ENCODE measurements around the gene ECI1.
"Not testable (repeated sequence)": the region's sequence is repeated elsewhere in the genome, so short reads cannot be mapped to it uniquely, and the experiment has no call there.

ECI1 gene

DNA sequence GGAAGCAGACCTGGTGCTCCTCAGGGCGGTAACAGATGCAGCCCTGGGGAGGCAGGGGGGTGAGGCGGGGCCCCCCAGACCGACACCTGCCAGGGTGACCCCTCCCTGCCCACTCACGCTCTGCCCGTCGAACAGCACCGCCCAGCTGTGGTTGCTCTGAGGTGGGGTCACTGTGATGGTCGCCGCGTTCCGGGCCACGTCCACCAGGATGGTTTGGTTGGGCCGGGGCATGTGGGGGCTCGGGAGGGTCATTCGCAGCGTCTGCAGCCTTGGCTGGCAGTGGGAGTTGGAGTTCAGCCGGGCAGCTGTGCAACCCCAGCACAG, 41.4 kb downstream of the ECI1 start:
- DNase-seq = no peak

DNA sequence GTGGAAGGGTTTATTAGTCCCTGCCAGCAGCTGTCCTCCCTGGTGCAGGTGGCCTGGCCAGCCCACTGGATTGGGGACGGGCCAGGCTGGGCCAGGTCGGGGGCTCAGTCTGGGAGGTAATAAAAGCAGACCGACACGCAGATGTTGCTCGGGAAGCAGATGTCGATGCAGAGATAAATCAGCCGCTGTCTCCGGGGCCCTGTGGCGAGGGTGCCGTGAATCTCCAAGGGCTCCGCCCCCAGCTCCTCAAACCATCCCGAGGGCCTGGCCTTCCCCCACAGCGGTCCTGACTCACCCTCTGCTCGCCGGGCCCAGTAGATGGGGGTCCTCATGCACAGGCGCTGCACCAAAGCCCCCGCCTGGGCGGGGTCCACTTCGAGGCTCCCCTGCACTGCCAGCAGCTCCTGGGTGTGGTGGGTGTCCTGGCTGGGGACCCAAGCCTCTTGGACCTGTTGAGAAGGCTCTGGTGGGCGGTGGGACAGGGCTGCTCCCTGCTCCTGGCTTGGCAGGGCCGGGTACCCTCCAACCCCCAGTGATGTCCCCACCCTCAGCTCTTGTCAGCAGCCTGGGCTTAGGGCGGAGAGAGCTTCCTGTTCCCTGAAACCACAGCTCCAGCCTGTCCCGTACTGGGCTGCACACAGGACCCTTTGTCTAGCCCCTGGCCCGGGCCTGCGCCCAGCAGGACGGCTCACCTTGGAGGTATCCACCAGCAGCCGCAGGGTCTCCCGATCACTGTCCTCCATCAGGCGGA, 42.0 kb downstream of the ECI1 start:
- no peak for DNase-seq

DNA sequence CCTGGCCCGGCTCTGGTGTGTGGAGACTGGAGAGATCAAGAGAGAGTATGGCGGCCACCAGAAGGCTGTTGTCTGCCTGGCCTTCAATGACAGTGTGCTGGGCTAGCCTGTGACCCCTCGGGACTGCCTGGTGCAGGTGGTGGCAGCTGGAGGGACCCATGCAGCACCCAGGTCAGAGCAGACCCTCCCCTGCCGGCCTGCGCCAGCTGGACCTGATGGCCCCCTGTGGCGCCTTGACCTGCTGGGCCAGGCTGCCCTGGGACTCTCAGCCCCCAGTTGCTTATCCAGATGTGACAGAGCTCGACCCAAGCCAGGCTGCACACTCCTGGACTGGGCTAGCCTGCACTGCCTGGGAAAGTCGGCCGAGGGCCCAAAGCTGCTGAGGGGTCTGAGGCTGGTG, 42.6 kb downstream of the ECI1 start:
- DNase-seq = no peak

DNA sequence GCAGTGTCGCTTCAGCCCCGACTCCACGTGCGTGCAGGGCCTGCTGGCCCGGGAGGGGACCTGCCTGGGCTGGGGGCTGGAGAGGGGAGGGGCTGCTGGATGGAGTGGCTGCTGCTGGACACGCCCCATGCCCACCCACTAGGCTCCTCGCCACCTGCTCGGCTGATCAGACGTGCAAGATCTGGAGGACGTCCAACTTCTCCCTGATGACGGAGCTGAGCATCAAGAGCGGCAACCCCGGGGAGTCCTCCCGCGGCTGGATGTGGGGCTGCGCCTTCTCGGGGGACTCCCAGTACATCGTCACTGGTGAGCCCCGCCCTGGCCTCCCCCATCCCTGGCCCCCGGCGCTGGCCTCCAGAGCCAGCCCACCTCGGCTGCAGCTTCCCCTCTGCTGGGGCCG, 43.1 kb downstream of the ECI1 start:
- no peak for DNase-seq

DNA sequence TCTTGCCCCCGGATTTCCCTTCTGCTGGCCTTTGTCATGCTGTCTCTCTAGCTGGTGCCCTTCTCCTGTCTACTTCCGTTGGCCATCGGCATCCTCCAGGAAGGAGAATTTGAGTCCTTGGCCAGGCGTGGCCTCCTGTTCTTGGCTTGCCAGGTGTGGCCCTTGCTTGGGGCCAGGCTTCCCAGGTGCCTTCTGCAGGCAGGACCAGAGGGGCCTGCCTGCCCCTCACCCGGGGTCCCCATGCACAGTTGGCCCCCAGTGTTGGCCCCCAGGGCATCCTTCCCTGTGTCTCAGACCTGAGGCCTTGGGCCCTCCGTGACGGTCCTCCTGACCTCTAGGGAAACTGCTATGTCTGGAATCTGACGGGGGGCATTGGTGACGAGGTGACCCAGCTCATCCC, 43.5 kb downstream of the ECI1 start:
- DNase-seq = no peak

DNA sequence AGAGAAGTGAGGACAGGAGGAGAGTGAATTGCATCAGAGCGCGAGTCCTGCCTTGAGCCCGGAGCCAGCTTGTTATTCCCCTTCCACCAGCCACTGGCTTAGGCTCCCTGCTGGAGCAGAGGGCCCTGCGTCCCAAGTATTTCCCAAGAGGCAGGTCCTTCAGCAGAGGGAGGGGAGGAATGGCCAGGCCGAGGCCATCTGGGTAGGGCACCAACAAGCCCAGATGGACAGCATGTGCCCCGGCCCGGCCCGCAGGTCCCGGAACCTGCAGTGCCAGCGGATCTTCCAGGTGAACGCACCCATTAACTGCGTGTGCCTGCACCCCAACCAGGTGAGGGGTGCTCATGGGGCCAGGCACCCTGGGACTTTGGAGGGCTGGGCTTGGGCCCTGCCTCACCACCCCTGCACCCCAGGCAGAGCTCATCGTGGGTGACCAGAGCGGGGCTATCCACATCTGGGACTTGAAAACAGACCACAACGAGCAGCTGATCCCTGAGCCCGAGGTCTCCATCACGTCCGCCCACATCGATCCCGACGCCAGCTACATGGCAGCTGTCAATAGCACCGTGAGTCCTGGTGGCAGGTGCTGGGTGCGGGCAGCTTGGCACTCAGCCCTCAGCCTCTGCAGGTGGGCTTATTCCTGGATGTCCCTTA, 44.5 kb downstream of the ECI1 start:
- peak; percentile 25 for DNase-seq

DNA sequence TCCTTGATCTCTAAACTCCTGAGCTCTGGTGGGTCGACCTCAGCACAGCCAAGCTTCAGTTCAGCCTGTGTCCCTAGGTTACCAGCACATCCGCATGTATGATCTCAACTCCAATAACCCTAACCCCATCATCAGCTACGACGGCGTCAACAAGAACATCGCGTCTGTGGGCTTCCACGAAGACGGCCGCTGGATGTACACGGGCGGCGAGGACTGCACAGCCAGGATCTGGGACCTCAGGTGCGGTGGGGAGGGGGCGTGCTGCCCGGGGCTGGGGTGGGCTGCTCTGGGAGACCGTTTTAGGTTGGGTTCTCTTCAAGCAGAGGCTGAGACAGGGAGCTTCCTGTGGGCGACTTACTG, 45.0 kb downstream of the ECI1 start:
- no peak for DNase-seq

DNA sequence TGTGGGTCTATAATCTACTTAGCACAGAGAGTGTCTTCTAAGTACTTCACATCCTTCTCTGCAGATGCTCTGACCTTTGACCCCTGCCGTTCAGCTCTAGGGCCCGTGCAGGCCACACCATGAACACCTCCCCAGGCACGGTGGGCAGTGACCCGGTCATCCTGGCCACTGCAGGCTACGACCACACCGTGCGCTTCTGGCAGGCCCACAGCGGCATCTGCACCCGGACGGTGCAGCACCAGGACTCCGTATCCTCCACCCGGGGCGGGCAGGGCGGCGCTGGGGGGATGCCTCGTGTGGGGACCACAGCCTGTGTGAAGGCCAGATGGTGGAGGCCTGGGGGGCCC, 45.4 kb downstream of the ECI1 start:
- no peak for DNase-seq

DNA sequence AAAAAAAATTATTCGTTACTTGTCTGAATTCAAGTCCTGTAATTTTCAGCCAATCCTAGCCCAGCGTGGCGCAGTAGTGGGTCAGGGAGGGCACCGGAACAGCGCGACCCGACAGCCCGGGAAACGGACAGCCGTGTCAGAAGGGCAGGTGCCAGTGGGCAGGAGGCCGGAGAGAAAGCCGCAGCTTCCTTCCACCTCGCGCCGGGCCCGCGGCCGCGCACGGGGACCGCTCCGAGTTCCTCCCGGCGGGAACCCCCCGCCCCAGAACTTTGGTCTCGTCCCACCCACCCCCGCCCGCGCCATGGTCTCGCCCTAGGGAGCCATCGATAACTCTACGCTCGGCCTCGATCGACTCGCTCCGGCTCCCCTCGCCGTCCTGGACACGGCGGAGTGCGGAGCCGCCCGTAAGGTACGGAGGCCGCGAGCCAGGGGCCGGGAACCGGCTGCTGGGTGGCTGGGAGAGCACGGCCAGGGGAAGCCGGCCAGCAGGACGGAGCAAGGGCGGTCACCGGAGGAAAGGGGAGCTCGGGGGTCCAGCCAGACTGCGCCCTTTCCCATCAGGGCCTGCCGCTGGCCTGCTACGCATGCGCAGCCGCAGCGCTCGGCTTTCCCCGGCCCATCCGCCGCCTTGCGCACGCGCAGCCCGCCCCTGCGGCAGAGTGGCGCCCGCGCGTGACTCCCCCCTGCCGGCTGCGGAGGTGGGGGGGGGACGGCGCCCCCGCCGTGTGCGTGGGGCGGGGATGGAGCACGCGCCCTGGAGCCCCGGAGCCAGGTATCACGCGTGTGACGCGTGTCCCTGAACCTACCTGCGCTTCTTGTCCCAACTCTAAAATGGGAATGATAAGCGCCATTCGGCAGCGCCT, 46.1 kb downstream of the ECI1 start, which contains the start of gene MLST8:
MLST8 (plus strand) TSS at position 351 of the 863 bp plus-strand sequence. CDS start 632 bp downstream, outside the sequence.
- peak; percentile 83 for DNase-seq

DNA sequence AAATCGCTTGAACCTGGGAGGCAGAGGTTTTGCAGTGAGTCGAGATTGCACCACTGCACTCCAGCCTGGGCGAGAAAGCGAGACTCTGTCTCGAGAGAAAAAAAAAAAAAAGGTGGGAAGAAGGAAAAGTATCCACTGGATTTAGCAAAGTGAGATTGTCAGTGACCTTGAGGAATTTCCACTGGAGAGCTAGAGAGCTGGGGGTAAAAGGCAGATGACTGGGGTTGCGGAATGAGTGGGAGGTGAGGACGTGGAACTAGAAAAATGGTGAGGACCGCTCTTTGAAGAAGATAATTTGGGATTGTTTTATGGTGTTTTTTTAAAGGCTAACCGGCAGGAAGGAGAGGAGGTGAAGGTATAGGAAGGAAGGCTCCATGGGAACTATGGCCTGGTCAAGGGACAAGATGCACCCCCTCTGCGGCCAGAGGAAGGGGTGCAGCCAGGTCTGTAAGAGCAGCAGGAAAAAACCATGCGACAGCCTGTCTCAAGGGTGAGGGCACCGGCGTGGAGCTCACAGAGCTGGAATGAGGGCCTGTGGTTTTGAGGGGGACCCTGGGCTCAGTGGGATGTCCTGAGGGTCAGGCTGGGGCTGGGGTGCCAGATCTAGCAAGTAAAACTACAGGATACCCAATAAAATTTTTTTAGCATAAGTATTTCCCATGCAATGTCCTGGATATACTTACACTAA, 46.8 kb downstream of the ECI1 start:
- no peak for DNase-seq

DNA sequence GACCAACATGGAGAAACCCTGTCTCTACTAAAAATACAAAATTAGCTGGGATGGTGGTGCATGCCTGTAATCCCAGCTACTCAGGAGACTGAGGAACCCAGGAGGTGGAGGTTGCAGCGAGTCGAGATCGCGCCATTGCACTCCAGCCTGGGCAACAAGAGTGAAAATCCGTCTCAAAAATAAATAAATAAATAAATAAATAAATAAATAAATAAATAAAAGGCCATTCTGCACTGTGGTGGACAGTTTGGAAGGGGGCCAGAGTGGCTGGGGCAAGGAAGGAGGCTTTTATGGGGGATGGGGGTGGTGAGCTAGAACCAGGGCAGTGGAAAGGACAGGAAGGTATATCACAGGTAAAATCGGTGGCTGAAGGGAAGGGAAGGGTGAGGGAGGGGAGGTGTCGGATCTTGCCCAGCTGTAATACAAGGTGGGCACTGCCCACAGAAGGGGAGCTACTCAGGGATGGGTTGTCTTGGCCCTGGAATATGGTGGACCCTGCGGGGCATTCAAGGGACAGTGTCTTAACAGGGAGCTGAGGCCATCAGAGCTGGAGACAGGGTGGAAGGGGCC, 48.2 kb downstream of the ECI1 start:
- DNase-seq = not testable (repeated sequence)

DNA sequence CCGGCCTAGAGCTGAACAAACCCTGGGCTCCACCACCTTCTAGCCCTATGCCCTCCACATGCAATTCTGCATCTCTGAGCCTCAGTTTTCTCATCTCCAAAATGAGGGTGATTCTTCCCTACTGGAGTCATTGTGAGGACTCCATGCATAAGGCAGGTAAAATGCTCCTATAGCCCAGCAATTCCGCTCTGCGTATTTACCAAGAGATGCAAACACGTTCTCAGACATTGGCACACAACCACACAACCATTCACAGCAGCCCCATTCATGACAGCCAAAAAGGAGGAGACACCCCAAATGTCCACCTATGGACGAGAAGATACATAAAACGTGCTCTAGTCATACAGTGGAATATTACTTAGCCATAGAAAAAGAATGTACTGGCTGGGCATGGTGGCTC, 51.1 kb downstream of the ECI1 start:
- no peak for DNase-seq

DNA sequence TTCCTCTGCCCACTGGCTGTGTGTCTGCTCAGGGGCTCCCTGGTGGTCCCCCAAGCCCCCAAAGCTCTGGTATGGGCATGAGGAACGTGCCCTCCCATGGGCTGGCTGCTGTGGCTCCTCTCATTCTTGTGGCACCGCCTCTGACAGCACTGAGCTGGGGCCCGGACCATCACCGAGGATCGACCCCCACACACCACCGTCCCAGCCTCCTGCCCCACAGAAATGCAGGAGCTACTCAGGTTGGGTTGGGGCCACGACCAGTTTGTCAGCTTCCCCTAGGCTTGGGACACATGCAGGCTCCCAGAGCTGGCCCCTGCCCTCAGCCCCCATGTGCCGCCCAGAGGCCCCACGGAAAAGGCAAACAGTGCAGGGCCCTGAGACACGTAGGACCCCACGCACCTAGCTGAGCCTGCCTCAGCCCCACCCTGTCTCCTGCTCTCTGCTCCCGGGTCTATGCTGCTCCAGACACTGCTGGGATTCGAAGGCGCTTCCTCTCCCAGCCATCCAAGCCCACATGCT, 51.7 kb downstream of the ECI1 start:
- no peak for DNase-seq

DNA sequence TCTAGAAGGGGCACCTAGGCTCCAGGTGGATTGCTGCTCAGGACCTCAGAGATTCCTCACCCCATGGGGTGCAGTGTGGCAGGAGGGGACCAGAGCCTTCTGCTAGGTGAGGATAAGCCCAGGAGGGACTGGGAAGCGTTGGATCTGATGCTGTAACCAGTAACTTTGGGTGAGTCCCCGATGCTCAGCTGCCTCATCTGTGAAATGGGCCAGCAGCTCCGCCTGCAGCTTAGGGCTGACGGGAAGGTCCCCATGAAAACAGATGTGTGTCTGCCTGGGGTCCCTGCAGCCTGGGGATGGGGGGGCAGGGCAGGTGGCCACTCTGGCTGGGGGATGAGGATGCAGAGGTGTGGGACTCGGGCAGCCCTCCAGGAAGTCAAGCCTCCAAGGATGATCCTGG, 52.3 kb downstream of the ECI1 start:
- no peak for DNase-seq

DNA sequence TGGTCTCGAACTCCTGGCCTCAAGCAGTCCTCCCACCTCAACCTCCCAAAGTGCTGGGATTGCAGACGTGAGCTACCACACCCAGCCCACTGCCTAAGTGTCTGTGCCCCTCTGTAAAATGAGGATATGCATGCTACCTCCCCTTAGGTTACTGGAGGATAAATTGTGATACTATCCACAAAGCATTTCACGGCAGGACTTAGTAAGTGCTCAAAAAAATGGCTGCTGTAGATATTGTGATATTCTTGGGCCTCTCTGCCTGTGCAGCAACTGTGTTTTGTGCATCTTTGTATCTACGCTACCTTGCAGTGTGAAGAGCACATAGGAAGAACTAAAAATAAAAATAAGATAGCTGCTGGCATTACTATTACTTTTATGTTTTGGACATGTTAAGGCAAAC, 53.1 kb downstream of the ECI1 start:
- DNase-seq = no peak

DNA sequence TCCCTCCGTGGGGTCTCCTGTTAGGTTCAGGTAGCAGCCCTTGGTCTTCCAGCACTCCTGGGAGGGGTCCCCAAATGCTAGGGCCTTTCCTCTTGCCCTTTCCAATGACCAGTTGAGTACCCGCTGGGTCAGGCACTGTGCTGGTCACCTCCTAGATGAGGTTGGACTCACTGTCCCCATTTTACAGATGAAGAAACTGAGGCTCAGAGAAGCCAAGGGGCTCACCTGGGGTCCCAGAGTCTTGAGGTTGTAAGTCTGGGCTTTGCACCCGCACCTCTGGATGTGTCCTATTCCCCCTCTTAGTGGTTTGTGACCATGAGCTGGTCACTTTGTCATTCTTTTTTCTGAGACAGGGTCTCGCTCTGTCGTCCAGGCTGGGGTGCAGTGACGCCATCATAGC, 53.6 kb downstream of the ECI1 start:
- DNase-seq = no peak

DNA sequence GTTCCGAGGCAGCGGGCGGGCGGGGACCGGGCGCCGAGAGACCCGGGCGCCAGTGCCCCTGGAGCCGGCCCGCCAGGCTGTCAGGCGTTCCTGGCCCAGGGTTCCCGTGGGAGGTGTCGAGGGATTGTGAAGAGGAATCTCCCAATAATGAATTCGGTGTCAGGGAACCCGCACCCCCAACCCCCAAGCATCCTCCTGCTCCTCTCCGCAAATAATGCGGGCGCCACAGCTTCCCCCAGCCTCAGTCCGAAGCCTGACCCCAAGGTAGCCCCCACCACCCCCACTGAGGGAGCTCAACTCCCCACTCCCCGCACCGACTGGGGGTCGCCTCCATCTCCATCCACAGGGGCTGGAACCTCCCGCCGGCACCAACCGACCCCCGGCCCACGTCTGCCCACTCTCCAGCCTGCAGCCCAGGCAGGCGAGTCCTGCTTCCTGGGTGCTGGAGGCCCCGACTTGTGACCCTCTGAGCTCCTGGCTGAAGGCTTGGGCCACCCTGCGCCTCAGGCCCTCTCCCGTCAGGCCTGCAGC, 54.3 kb downstream of the ECI1 start:
- no peak for DNase-seq

DNA sequence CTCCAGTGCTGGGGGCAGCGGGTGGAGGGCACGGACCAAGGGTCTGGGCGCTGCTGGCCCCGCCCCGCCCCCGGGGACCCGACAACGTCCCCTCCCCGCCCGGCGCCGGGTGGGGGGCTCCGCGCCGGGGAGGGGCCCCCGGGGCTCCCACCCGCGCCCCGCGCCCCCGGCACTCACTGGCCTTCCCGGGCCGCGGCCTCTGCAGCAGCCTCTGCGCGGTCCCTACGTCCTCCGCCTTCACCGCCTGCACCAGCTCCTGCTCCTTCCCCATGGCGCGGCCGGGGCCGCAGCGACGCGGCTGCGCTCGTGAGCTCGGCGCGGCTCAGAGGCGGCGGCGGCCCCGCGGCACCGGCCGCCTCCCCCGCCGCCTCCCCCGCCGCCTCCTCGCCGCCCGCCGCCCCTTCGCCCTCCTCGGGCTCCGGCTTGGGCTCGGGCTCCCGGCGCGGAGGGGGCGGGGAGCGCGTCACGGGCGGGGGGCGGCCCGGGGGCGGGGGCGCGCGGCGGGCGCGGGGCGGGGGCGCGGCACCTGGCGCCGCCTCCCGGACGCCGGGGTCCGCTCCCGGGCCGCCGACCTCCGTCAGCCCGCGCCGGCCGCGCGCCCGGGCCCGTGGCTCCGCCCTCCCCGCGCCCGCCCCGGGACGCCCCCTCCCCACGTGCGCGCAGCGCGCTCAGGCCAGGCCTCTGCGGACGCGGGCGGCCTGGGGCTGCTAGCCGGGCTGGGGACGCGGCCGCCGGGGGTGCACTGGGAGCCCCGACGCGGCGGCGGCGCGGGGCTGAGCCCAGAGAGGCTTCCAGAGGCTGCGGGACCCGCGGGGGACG, 55.0 kb downstream of the ECI1 start, which contains the start of gene CASKIN1:
CASKIN1 (minus strand) TSS at position 444 of the 819 bp plus-strand sequence; CDS start at position 271, 173 bp downstream.
- DNase-seq = no peak

DNA sequence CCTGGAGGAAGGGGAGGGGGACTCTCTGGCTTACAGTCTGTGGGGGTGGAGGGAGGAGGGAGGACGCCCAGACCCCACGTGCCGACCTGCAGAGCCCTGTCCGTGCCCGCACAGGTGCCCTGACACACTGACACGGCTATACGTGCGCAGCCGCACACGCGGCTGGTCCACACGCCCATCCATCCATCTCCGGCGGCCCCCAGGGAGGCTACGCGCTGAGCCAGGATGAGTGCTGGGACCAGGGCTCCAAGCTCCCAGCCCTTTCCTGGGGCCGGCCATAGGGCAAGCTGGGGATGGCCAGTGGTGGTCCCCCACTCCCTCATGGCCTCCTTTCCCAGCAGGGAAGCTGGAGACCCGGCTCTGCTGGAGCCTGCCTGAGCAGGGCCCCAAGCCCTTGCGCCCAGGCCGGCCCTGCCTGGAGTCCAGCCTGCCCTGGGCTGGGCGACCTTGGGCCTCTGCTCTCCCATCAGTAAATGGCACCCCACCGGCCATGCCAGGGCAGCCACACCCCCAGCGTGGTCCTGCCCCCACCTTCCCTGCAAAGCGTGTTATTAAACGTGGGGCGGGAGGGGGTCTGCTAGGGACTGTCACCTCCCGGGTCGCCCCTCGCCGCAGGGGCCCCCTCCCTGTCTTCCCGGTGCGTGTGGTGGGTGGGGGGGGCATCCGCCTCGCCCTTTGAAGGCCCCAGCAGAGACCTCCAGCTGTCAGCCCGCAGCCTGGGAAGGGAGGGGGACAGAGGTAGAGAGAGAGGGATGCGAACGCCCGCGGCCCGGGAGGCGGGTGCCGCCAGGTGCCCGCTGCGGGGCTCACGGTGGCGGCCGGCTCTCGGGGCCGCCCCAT, 55.8 kb downstream of the ECI1 start:
- no peak for DNase-seq

DNA sequence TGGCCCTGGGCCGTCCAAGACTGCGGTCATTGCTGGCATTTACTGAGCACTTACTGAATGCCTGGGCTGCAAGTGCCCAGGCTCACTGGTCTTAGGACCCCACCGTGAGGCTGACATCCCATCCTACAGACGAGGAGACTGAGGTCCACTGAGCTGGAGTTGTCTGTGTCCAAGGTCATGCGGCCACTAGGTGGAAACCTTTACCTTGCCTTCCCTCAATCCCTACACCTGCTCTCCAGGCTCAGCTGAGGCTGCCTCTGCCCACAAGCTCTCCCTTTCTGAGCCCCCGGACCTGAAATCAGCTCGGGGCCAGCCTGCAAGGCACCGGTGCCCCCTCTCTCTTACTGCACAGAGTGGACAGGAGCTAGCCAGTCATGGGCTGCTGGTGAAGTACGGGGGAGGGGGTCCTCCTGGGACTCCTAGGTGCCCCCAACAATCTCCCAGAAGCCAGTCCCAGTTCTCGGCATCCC, 56.5 kb downstream of the ECI1 start:
- DNase-seq = peak; percentile 20
